ENCODE measurements around the gene ZNF821.
A peak's percentile ranks its signal among the peaks of the same experiment; 100 is the strongest.
"Not testable (repeated sequence)": the region's sequence is repeated elsewhere in the genome, so short reads cannot be mapped to it uniquely, and the experiment has no call there.

Gene ZNF821

DNA sequence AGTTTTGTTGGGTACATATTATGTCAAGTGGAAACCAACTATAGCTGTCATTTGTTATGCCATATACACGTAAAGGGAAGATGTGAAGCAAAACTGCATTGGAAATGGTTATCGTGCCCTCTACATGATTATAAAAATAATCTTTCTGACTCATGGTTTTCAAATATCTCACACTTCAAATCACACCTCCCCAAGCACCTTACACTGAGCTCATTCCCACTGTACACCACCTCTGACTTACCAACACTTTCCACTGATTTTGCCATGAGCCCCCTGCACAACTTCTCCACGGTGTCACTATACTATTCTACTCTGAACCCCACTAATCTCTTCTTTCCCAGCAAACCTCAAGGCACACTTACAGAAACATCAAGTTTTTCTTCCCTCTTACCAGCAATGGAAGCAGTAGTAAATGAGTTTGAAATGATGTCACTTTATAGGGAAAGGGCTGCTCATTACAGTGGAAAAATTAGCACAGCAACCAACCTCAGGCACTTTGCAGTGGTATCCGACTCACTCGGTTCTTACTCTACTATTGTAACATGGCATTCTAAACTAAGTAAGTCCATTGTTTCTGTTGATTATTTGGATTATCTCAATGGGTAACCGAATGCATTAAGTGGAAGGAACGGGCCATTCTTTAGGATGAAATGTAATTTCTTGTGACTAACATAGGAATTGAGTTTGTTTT, 18.7 kb downstream of the ZNF821 start:
- DNase-seq (ENCODE audit: low read depth, low spot score): no peak
- H3K27ac ChIP-seq: no peak overlapping the region

DNA sequence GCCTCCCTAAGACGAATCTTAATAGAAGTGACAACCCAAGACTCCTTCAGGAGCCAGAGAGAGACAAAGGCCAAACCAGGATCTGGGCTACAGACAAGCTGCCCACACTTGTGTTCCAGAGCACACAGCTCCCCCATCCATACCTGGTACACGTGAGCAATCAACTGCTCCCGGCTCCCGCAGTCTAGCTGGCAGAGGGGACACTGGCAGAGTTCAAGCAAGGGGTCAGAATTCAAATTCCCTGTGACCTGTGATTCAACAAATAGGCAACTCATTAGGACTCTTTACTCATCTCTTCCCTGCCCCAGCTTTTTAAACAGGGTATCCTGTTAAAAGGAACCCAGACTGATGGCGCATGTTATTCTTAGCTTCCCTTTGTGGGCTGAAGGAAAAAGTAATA, 20.0 kb downstream of the ZNF821 start:
- H3K27ac ChIP-seq: no peak overlapping the region
- no peak for DNase-seq (ENCODE audit: low read depth, low spot score)

DNA sequence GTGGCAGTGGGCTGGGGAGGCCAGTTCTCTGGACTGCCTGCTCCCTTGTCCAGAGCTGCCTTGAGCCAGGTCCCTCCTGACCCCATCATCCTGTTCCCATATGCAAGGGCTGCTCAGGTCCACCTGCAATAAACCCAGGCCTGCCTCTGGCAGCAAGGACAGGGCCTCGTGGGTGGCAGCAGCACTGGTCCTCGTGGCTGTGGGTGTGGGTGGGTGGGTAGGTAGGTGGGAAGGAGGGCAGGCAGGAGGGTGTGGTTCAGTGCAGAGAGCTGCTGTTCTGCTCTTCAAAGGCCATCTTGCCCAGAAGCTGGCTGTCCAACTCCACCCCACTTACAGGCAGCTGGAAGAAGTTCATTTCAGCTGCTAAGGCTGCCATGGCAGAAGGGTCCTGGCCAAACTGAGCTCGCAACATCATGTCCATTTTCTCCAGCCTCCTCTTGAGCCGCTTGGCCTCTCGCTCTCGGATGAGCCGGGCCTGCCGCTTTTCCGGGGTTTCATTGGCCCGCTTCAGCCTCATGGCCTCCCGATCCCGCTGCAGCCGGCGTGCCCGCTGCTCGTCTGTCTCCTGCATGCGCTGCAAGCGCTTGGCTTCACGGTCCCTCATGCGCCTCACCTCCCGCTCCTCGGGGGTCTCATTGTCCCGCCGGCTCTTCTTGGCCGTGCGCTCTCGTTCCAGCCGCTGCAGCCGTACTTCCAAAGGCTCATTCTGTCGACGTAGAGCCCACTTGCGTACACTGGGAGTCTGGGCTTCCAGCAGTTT, 24.0 kb downstream of the ZNF821 start:
- no peak for DNase-seq (ENCODE audit: low read depth, low spot score)
- no peak overlapping the region for H3K27ac ChIP-seq

DNA sequence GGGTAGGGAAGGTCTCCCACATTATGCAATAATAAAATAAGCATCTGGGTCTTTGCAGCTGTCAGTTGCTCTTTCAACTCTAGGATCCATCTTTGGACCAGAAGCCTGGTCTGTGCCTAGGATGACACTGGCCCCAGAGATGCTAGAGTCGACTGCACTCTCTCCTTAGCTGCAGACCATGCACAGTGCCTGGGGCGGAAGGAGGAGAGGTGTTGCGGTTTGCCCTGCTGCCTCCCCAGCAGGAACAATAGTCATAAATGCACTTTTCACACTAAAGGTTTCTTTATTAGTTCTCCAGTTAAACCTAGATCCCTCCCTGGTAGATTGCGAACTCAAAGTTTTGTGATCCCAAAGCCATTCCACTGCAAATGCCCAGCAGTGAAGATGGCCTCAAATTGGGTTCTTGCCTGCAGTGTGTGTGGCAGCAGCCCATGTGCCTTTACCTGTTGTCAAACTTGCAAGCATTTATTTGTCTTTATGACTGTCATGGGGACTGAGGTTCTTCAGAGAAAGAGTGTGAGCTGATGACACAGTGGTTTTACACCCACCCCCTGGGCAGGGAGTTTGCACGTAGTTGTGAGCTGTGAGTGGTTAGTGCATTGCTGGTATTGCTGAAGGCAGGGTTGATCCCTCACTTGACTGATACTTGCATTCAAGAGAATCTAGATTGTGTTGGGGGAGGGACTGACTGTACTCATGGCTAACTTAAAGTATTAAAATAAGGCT, 27.9 kb downstream of the ZNF821 start:
- H3K27ac ChIP-seq: no peak overlapping the region
- no peak for DNase-seq (ENCODE audit: low read depth, low spot score)

DNA sequence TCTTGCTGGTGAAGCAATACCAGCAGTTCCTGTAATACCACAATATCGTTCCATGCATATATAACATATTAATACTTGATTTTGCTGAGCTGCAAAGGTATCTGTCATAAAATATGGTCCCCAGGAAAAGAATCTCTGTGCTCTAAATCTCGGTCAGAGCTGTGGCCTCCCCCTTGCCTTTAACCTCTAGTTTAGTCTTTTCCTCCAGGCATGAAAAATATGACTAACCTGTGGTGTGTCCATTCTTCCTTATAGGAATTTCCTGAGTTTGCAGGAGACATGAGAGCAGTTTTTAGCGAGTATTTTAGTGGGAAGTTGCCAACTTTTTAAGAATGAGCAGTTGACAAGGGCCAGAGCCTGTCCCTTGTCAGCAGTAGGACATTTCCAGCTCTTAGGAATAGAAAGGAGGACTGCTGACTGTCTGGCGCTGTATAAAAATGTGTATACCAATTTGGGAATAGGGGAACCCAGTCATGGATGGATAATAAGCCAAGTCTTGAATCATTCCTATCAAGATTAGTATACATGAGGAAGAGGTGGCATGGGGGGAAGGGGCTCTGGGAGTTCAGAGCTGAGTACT, 29.5 kb downstream of the ZNF821 start:
- DNase-seq (ENCODE audit: low read depth, low spot score): no peak
- no peak overlapping the region for H3K27ac ChIP-seq

DNA sequence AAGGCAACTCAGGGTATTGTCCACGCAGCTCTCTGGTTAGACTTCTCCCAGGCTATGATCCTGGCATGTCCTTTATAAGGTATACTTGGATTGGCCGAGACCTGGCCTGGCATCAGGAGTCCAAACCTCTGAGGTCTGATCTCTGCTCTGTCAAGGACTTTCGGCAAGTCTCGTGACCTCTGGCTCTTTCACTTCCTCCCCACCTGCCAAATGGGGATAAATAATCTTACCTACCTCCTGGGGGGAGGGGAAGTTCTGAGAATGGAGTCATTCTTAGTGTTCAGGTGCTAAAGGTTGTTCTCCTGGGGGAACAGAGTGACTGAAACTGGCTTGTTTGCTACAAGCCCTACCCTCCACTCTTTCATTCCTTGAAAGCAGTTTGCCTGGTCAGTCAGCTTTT, 30.6 kb downstream of the ZNF821 start:
- no peak for DNase-seq (ENCODE audit: low read depth, low spot score)
- no peak overlapping the region for H3K27ac ChIP-seq

DNA sequence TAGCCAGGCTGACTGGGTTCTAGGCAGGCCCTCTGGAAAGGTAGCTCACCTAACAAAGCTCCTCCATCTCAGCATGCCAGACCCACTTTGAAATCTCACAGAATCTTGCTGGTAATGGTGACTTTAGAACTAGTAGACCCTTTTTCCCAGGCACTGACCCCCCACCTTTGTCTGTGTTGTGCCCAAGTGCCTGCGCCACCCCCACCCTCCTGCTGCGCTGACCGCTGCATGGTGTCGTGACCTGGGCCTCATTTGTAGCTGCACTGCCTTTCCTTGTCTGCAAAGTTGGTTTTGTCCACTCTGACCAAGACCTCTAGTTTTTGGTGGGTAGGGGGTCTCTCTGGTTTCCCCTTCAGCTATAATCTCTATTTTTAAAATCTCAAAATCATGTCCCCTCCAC, 31.4 kb downstream of the ZNF821 start:
- H3K27ac ChIP-seq: no peak overlapping the region
- DNase-seq (ENCODE audit: low read depth, low spot score): no peak

DNA sequence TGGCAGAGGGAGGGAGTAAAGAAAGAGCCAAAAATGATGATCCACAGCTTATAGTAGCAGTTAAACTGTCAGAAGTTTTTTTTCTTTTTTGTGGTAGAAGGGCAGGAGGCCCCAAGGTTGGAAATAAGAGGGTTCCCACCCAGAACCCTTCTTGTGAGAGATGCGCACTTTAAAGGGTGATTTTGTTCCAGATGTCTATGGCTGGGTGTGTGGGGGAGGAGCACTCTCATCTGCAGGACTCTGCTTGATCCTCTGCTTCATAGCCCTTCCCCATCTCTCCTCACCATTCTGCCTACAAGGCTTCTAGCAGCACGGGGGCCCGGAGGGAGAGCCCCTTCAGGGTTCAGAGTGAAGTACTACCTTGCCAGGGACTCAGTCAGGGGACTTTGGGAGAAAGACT, 31.8 kb downstream of the ZNF821 start:
- H3K27ac ChIP-seq: no peak overlapping the region
- DNase-seq (ENCODE audit: low read depth, low spot score): no peak

DNA sequence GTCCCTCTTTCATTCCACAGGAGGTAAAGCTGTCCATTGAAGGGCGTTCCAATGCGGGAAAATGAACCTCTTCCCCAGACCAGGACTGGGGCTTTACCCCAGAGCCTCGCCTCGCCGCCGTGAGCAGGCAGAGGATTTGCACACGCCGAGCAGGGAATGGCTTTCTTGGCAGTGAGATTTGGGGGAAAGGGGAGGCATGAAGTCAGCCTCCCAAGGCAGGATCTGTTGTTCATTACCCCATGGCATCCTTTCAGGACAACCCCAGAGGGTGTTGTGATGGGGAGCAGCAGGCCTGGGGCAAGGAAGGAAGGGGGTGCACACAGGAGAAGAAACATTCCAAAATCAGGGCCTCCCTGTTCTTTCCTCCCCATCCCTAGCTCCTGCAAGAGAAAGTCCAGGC, 32.2 kb downstream of the ZNF821 start:
- DNase-seq (ENCODE audit: low read depth, low spot score): no peak

DNA sequence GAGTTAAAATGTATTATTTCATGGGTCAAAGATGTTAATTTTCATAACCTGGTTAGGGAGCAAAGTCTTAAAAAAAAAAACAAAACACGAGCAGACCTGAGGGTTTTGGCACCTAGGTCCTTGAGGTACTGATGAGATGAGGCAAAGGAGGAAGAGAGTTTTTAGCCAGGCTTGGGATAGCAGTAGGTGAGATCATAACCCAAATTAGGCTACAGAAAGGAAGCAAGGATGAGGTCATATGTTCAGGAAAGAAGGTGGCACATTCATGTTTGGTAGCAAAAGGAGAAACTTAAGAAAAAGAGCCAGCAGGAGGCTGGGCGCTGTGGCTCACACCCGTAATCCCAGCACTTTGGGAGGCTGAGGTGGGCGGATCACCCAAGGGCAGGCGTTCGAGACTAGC, 35.4 kb downstream of the ZNF821 start:
- H3K27ac ChIP-seq: no peak overlapping the region
- DNase-seq (ENCODE audit: low read depth, low spot score): no peak

More for the DNA sequence above, 32.2 kb downstream of the ZNF821 start:
- no peak overlapping the region for H3K27ac ChIP-seq

DNA sequence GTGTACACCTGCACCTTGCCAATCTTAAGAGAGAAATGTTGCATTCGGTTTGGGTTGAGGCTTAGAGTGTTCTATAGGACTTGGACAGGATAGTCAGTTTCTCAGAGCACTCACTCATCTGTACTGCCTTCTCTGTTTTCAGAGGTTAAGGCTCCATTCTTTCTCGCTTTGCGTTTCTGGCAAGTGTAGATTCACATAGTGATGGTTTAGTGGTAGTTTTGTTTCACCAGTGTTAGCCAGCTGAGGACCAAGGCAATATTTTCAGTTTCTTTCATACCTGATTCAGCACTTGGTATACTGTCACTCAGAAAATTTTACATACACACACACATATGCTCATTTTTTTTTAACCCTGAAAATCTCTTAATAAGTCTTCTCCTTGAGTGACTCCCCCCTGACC, 36.9 kb downstream of the ZNF821 start:
- DNase-seq (ENCODE audit: low read depth, low spot score): no peak
- H3K27ac ChIP-seq: no peak overlapping the region

DNA sequence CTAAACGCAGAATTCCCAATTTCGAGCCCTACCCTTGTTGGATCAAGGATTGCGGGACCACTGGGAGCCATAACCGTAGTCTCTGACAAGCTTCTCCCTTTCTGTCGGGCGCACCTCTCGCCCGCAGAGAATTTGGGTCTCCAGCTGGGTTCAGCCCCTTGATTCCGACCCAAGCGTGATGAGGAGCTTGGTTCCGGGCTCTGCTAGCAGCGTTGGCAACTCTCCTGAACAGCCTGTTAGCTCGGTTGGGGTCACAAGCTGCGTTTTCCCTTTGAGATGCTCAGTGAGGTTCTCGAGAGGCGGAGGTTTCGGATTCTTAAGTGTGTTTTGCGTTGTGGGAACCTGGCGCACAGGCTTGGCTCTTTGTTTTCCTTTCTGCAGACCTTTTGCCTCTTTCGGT, 37.6 kb downstream of the ZNF821 start:
- DNase-seq (ENCODE audit: low read depth, low spot score): no peak
- peak overlapping the region; percentile 64 for H3K27ac ChIP-seq

DNA sequence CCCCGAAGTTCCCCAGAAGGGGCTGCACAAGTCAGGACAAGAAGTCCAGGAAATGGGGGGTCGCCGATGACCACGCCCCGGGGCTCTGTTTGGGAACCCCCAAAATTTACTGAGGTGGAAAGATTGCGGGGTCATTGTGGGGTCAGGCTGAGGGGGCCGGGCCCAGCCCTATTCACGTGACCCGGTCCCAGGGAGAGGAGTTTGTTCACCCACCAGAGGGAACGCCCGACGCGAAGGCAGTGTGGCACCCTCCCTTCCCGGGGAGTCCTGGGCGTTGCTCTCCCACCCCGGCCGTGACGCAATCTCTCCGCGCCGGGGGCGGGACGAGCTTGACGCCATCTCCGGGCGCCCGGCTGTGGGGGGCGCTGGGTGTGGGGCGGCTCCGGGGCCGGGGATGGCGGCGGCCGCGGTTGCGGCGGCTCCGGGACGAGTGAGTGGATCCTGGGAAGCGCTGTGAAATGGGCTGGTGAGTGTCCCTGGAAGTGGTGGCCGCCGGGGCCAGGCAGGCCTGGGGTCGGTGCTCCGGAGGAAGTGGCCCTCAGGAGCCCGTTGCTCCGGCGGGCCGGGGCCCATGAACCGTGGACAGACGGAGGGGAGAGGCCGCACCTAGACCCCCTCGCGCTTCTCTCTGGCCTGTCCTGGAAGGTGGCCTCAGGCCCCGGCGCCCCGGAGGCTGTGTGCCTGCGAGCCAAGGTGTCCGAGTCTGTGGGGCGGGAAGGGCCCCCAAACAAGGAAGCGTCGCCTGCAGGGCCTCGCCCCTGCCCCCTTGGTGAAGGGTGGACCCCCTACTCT, 38.1 kb downstream of the ZNF821 start, which contains the start of gene ATXN1L:
TSS of gene ATXN1L (plus strand) at position 338 of the 792 bp plus-strand sequence. CDS start 3,765 bp downstream, outside the sequence.
- DNase-seq (ENCODE audit: low read depth, low spot score): peak; percentile 67
- peak within 1 kb of the TSS; percentile 64 for H3K27ac ChIP-seq

DNA sequence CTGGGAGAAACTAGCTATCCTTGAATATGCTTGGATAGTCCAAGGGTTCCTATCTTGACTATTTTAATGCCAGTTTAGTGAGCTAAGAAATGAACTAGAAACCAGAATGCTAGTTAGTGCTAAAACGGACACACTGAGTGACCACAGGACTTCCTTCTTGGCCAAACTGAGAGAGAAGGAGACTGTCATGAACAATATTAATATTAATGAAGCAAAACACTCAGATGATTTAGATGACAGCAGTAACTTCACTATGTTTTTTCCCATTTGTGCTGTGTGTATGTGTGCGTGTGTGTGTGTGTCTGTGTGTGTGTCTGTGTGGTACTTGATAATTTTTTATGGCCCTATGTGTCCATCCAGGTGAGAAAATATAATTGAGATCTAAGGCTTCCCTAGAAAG, 40.4 kb downstream of the ZNF821 start:
- H3K27ac ChIP-seq: no peak overlapping the region
- no peak for DNase-seq (ENCODE audit: low read depth, low spot score)

DNA sequence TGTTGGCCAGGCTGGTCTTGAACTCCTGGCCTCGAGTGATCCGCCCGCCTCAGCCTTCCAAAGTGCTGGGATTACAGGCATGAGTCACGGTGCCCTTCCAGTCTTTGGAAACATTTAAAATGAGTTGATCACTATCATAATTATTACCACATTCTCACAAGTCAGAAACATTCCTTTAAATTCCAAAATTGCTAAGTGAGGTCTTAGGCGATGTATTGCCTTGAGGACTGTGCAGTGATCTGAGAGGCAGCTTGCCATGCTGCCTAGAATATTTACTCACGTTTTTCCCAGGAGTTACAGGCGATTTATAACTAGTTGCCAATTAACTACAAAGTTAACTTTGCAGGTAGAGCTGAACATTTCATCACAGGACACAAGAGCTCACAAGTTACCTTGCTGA, 43.9 kb downstream of the ZNF821 start:
- no peak for DNase-seq (ENCODE audit: low read depth, low spot score)

DNA sequence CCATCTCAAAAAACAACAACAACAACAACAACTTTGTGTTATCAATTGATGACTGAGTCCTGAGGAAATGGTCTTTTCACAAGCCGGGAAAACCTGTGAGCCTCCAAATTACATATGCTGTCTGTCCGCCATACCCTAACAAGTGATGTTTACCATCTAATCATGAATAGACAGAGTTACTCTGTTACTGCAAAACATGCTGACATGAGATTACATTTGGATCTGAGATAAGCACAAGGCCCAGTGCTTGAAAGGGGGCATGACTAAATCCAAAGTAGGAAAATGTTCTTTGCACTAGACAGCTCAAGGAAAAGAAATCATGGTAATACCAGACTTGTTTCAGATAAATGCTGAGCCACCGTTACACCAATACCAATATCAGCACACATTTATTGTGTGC, 46.8 kb downstream of the ZNF821 start:
- H3K27ac ChIP-seq: no peak overlapping the region
- DNase-seq (ENCODE audit: low read depth, low spot score): no peak

More for the DNA sequence above, 43.9 kb downstream of the ZNF821 start:
- H3K27ac ChIP-seq: no peak overlapping the region

DNA sequence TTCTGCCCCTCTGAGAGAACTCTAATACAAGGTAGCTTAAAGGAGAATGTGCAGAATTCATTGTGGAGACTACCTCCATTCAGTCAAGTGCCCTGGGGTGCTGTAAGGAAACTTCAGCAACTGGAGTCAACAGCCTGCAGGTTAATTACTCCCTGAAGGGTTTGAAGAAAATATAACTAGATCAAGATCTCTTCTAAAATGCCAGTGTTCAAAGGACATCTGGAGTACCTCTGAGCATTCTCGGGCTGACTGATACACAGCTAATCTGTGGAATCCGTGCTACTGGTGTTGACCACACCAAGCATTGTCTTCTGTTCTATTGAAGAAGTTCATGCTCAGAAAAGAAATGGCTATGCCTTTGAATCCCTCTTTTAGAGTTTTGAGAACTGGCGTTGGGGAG, 49.7 kb downstream of the ZNF821 start:
- no peak overlapping the region for H3K27ac ChIP-seq
- no peak for DNase-seq (ENCODE audit: low read depth, low spot score)

DNA sequence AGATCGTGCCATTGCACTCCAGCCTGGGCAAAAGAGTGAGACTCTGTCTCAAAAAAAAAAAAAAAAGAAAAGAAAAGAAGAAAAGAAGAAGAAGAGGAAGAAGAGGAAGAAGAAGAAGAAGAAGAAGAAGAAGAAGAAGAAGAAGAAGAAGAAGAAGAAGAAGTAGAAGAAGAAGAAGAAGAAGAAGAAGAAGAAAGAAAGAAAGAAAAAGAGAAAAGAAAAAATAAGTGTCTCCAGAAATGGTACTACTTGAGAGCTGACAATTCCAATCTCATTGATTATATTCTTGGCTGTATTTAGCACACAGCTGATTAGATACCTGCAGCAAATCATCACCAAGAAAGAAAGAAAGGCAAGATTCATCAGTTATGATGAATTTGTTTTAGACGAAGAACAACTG, 51.9 kb downstream of the ZNF821 start:
- not testable (repeated sequence) for H3K27ac ChIP-seq; DNase-seq (ENCODE audit: low read depth, low spot score)

DNA sequence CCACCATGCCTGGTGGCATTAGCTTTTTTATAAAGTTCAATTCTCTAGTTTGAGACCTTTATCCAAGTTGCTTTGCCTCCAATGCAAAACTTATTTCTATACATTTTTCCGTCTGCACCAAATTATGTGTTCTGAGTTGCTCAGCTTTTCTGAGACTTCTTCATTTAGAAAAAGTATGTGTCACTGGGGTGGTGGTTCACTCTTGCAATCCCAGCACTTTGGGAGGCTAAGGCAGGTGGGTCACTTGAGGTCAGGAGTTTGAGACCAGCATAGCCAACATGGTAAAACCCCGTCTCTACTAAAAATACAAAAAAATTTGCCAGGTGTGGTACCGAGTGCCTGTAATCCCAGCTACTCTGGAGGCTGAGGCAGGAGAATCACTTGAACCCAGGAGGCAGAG, 52.3 kb downstream of the ZNF821 start:
- not testable (repeated sequence) for H3K27ac ChIP-seq; DNase-seq (ENCODE audit: low read depth, low spot score)

DNA sequence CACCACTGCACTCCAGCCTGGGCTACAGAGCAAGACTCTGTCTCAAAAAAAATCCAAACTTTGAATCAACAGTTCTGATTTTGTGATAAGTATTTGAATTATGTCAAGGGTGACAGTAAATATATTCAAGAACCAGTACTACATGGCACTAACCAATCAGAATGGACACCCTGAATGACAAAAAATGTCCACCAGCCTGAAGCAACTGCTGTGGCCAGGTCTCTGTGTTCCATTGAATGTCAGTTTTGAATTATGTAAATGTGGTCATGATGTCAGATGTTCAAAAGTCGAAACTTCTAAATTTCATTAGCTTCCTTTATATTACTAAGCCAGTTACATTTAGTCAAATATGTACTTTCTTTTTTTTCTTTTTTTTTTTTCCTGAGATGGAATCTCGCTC, 53.6 kb downstream of the ZNF821 start:
- H3K27ac ChIP-seq: no peak overlapping the region
- DNase-seq (ENCODE audit: low read depth, low spot score): no peak

All from epithelial cell of prostate (primary cell).